ENCODE measurements around the gene PSD2. TPM values are rescaled to one million over a fixed set of nuclear protein-coding genes. Genes with fewer than 3 reads are reported as not detected.
A peak's percentile ranks its signal among the peaks of the same experiment; 100 is the strongest.

Gene PSD2
- total and polyA plus RNA-seq, 12 donors, result 0.03 to 0.09 (median 0.08) TPM; not detected in 9

- Histone ChIP-seq H3K27ac (no peak overlapping the region), H3K9me3 (no peaks in the 10 kb centered on the region), H3K4me1 (peaks cover 0 to 42% (median 20%) of the 10 kb centered on the region in 9 donors), H3K4me3 (no peak overlapping the region), H3K36me3 (peaks cover 0 to 15% (median 0%) of the 10 kb centered on the region in 9 donors), H3K27me3 (no peaks in the 10 kb centered on the region)
- ATAC-seq (no peak), DNase-seq (no peak)
- WGBS, 2 donors, result 86 to 87% methylated on average over 3 of the region's 3 CpGs
- TF ChIP-seq, protein P1, sequence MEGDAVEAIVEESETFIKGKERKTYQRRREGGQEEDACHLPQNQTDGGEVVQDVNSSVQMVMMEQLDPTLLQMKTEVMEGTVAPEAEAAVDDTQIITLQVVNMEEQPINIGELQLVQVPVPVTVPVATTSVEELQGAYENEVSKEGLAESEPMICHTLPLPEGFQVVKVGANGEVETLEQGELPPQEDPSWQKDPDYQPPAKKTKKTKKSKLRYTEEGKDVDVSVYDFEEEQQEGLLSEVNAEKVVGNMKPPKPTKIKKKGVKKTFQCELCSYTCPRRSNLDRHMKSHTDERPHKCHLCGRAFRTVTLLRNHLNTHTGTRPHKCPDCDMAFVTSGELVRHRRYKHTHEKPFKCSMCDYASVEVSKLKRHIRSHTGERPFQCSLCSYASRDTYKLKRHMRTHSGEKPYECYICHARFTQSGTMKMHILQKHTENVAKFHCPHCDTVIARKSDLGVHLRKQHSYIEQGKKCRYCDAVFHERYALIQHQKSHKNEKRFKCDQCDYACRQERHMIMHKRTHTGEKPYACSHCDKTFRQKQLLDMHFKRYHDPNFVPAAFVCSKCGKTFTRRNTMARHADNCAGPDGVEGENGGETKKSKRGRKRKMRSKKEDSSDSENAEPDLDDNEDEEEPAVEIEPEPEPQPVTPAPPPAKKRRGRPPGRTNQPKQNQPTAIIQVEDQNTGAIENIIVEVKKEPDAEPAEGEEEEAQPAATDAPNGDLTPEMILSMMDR (IDR thresholded peaks at IDR 0.05), result no peak
- intact Hi-C loops (cut with DNase I), result loop anchor here in 1 of 10 donors (5.0 kb wide), 1 partner anchor 70 kb away; no protein-coding TSS in a partner anchor
These were observed 86.7 kb downstream of the PSD2 start for GRCh38 chr5:139882316-139882715.

DNA sequence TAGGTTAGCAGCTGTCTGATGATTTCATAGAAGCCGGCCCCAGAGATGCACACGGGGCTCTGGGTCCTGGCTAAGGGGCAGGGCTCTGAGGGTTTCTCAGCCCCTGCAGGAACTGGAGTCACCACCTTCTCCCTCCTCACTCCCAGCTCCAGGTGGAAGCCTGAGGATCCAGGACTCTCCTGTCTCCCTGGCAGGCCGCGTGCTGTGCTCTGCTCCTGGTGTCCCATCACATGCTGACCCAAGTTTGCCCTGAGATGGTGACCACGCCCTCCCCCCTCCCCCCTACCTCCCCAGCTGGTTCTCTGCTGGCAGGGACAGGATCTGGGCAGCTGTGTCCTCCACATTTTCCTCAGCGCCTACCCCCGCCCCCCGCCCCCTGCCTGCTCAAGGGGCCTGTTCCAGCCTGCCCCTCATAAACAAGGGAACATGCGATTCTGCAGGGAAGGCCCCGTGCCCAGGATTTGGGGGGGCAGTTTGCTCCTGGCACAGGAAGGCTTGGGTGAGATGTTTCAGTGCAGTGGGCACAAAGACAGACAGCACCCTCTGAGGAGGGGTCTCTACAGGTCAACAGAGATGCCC, 87.4 kb downstream of the PSD2 start:
- intact Hi-C loops (cut with DNase I), result loop anchor here in 1 of 10 donors (5.0 kb wide), 1 partner anchor 69 kb away; no protein-coding TSS in a partner anchor
- whole genome bisulfite sequencing, 2 donors, result 75 to 82% methylated on average over 10 of the region's 10 CpGs
- Histone ChIP-seq H3K27ac (no peak overlapping the region), H3K27me3 (no peaks in the 10 kb centered on the region), H3K36me3 (peaks cover 0 to 15% (median 0%) of the 10 kb centered on the region in 9 donors), H3K9me3 (no peaks in the 10 kb centered on the region), H3K4me3 (no peak overlapping the region), H3K4me1 (peaks cover 0 to 42% (median 20%) of the 10 kb centered on the region in 9 donors)
- no peak for ATAC-seq
- no peak for DNase-seq
- TF ChIP-seq, protein P1 (IDR thresholded peaks at IDR 0.05), result no peak

DNA sequence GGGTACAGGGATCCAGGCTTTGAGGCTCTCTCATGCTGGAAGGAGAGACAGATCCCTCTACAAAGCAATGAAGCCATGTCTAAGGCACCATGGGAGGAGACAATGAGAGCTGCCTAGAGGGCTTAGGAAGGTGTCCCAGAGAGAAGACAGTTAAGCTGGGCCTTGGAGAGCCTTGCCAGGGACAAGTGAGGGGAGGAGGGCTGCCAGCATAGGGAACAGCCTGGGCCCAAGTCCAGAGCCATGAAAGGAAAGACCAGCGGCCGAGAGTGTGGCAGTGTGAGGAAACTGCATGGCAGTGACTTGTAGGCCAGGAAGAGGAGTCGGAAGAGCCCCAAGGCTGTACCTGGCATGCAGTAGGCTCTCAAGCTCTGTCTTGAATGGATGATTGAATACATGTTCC, 88.5 kb downstream of the PSD2 start:
- intact Hi-C loops (cut with DNase I), result loop anchor here in 1 of 10 donors (5.0 kb wide), 1 partner anchor 68 kb away; no protein-coding TSS in a partner anchor
- 49 to 70% methylated on average over 3 of the region's 3 CpGs for WGBS, 2 donors
- no peaks in the 10 kb centered on the region for H3K9me3 ChIP-seq
- H3K4me1 ChIP-seq, result peaks cover 0 to 48% (median 20%) of the 10 kb centered on the region in 9 donors
- H3K27me3 ChIP-seq, result no peaks in the 10 kb centered on the region
- TF ChIP-seq, protein P1 (IDR thresholded peaks at IDR 0.05), result no peak
- H3K27ac ChIP-seq, result peak overlapping the region in 4 of 10 donors; percentile 9 to 44 (median 33)
- peaks cover 0 to 15% (median 0%) of the 10 kb centered on the region in 9 donors for H3K36me3 ChIP-seq
- no peak overlapping the region for H3K4me3 ChIP-seq
- ATAC-seq, result peak; percentile 50 to 92 (median 77)
- peak; percentile 50 to 60 for DNase-seq

GRCh38 chr5:139884734-139885133, 89.1 kb downstream of the PSD2 start:
- TF ChIP-seq, protein P1 (IDR thresholded peaks at IDR 0.05), result no peak
- no peaks in the 10 kb centered on the region for H3K9me3 ChIP-seq
- H3K36me3 ChIP-seq, result peaks cover 0 to 15% (median 0%) of the 10 kb centered on the region in 9 donors
- 72 to 81% methylated on average over 3 of the region's 3 CpGs for WGBS, 2 donors
- no peak overlapping the region for H3K4me3 ChIP-seq
- DNase-seq (no peak), ATAC-seq (no peak)
- H3K27me3 ChIP-seq, result no peaks in the 10 kb centered on the region
- peaks cover 0 to 44% (median 18%) of the 10 kb centered on the region in 9 donors for H3K4me1 ChIP-seq
- H3K27ac ChIP-seq, result peak overlapping the region in 3 of 10 donors; percentile 9 to 44 (median 31)
- intact Hi-C loops (cut with DNase I), result loop anchor here in 1 of 10 donors (5.0 kb wide), 1 partner anchor 68 kb away; no protein-coding TSS in a partner anchor
